Anterior cingulate cortex (tissue), 58 donors: Measurements from ENCODE around the gene STRA6.
"Not testable (repeated sequence)": the region's sequence is repeated elsewhere in the genome, so short reads cannot be mapped to it uniquely, and the experiment has no call there.

Experiments used
- DNase-seq, 58 donors: peaks; one replicate each; lab custom pipeline; 2025; lab: John Stamatoyannopoulos, UW

The STRA6 gene

DNA sequence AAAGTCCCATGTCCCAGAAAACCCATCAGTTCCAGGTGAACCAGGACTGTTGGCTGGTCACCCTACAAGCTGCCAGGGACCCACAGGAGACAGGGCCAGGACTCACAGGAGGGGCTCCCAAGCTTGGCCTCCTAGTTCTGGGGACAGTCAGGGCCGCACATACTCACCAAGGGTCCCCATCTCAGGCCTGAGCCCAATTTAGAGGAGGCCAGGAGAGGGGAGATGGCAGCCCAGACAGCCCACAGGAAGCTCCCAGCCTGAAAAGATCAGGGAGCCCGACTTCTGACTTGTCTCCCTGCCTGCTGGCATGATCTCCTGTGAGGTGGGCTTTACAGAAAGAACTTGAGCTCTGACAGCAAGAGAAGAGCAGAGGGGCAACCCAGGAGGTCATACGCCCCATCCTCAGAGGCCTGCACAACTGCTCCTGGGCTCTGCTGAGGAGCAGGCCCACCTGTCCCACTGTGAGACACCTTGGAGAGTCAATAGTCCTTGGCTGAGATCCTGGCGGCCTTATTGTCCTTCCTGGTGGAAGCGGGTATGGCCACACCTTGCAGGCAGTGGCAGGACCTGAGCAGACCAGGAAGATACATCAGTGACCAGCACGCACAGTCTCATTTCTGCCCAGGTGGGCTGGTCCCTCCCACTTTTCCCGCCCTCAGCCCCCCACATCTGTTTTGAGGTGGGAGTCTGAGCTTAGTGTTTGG is 31.6 kb downstream of the STRA6 start:
- no peak for DNase-seq

DNA sequence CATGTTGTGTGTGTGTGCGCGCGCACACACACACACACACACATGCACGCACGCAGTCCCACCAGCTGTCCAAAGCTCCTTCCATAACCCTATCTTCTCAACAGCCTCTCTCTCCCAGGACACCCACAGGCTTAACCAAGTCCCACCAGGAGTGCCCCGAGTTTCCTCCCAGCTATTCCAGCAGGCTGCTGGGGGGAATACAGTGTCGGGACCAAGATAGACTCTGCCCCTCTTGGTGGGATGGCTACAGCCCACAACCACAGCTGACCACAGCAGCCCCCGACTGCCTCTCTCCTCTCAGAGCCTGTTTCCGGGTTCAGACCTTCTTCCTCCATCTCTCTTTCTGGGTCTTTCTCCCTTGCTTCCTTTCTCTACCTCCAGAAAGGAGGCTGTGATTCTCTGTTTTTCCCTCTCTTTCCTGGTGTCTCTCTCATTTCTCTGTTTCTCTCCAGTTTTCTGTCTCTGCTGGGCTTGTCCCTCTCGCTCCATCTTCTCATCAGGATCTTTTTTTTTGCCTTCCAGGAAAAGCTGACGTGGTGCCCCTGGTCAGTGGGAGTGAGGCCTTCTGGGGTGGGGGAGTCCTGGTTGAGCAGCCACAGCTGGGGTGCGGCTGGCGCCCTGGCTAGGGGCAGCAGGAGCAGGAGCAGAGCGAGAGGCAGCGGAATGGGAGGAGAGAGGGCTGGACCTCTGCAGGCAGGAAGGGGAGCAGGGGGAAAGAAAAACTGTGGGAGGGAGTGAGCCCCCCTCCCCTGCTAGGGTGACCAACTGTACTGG is 32.3 kb downstream of the STRA6 start:
- no peak for DNase-seq

GRCh38 chr15:74168711-74169126 is 33.9 kb downstream of the STRA6 start:
- no peak for DNase-seq

DNA sequence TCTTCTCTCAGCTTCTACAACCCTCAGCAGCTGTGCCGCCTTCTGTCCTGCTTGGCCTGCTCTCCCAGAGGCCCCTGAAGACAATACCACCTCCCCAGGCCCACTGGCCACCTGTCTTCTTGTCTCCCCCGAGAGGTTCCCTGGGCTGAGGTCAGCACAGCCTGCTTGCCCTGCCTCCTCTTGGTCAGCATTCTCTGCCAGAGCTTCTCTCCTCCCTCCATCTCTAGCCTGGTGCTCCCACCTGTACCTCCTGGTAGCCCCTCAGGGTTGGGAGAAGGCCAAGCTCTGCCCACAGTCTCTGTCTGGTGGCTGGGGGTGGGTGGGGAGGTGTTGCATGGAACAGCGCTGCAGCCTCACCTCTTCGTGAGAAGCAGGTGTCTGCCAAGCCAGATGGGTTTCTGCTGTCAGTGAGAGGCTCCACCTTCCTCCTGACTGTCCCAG is 34.7 kb downstream of the STRA6 start:
- DNase-seq = no peak

DNA sequence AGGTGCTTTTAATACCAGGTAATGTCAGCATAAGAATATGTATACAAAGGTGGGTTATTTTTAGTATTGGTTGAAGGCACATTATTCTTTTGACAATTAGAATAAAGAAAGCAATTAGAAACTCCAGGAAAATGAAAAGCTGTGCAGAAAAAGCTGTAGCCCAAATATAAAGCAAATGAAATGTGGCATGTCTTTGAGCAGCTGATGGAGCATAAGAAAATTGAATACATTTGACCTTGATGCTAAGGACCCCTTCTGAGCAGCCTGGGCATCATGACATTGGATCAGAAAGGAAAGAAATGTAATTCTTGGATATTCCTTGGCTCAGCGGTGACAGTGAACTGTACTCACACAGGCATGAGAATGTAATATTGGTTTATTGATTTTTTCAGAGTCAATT is 37.1 kb downstream of the STRA6 start:
- no peak for DNase-seq

DNA sequence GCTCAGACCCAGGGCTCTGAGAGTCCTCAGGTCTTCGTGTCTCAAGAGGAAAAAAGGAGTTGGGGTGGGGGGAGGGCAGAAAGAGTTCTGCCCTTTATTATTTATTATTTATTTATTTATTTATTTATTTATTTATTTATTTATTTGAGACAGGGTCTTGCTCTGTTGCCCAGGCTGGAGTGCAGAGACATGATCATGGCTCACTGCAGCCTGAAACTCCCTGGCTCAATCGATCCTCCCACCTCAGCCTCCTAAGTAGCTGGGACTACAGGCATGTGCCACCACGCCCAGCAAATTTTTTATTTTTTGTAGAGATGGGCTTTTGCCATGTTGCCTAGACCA is 40.4 kb downstream of the STRA6 start:
- DNase-seq = not testable (repeated sequence)

- not testable (repeated sequence) for DNase-seq
Measured at GRCh38 chr15:74160390-74160789, 42.2 kb downstream of the STRA6 start.

- no peak for DNase-seq
Measured at GRCh38 chr15:74159773-74160172, 42.8 kb downstream of the STRA6 start.

- DNase-seq = no peak
Measured at GRCh38 chr15:74158855-74159650, 43.5 kb downstream of the STRA6 start.

DNA sequence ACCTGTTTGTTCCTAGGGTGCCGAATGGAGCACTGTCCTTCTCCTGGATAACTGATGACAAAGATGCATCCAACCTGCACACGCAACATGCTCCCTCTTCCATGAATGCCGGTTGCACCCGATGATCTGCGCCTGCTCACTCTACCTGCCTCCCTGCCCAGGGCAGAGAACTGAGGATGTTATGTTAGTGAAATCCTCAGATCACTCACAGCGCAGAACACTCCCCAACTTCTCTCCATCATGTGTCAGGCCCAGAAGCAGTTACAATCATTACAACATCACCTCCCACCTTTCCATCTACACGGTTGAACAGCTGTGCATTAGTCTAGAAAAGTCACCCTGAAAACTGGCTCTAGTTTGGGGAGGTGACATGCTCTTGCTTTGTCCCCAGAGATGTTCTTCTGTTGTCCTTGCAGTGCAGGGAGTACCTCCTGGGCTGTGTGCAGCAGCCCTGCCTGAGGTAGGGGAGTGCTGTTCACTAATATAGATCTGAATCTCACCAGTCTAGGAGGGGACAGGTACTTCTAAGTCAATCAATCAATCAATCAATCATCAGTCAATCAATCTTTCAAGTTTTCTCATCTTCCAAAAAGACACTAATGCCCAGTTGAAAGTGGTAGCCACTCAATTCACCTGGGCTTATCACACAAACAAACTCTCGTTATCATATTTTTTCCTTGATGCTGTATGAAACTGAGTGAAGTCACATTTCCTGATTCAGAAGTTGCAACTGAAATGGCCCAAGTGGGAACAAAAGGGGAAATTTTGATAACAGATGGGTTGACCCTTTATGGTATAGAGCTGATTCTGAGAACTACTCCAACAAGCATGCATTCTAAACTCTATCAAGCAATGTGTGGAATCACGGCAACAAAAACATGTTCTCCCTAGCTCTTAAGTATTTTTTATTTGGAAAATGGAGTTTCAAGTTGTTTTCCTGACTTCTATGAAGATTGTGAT is 44.4 kb downstream of the STRA6 start:
- DNase-seq = peak in 1 of 58 donors; percentile 28

GRCh38 chr15:74156678-74157411 is 45.7 kb downstream of the STRA6 start:
- peak in 13 of 58 donors; percentile 13 to 77 (median 36) for DNase-seq

- no peak for DNase-seq
Measured at GRCh38 chr15:74155766-74156417, 46.7 kb downstream of the STRA6 start.

DNA sequence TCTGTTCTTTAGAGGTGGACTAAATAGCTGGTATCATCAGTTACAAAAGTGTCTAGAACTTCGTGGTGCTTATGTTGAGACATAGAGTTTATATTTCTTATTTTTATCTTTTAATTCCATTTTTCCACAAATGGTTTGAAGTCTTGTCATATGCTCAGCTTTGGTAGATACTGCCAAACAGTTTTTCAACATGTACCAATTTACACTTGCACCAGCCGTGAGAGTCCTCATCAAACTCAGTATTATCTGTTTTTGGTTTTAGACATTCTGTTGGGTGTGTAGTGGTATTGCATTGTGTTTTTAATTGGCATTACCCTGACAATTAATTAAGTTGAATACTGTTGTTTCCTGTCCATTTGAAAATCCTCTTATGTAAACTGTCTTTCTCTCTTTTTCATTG is 55.5 kb downstream of the STRA6 start:
- DNase-seq = no peak

DNA sequence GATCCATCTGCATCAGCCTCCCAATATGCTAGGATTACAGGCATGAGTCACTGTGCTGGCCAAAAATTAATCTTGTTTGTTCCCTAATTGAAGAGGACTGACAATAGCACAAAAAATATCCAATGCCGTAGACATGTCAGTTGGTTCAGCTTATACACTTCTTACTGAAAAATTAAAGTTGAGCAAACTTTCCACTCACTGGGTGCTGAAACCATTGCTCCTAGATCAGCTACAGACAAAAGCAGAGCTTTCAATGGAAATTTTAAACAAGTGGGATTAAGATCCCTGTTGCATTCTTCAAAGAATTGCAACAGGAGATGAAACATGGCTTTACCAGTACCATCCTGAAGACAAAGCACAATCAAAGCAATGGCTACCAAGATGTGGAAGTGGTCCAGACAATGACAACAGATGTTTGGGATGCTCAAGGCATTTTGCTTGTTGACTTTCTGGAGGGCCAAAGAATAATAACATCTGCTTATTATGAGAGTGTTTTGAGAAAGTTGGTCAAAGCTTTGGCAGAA is 56.2 kb downstream of the STRA6 start:
- DNase-seq = no peak

- DNase-seq = no peak
Measured at GRCh38 chr15:74144153-74144775, 58.3 kb downstream of the STRA6 start.

- no peak for DNase-seq
Measured at GRCh38 chr15:74141591-74141990, 61.0 kb downstream of the STRA6 start.

DNA sequence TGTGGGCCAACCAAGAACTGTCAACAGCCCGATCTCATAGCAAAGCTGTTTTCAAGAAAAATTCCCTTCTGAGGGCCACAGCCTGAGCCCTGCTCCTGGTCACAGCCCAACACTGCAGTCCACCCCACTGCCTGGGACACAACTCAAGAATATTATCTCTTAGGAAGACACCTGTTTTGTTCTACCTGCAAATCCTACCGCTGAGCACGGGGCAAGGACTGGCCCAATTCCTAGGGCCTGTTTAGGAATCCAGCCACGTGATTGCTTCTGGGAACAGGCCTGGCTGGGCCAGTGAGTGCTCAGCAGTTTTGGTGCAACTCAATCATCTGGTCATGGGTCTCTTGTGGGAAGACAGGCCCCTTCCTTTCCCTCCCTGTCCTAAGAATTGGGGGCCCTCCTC is 63.9 kb downstream of the STRA6 start:
- DNase-seq = no peak

DNA sequence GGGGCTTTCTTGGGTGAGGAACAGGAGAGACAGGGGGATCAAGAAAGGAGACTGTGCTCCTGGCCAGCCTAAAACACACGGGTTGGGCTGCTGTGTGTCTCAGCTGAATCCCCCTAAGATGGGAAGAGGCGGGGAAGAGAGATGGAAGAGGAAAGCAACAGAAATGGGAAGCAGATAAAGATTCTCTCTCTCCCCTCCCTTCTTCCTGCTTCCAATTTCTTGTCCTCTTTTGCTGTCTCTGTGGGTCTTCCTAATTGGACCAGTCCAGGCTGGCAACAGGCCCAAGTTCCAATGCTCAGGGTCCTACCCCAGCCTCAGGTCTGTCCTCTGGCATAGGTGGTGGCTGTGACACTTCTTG is 65.1 kb downstream of the STRA6 start:
- no peak for DNase-seq
